GM12873 (cell line): Measurements from ENCODE around the gene ABCG2.

Experiments used
- CTCF ChIP-seq: IDR thresholded peaks from 2 replicates; pipeline ENCODE4 v1.5.1; 2012; ENCODE audit warnings: low read depth, mild to moderate bottlenecking, moderate library complexity, low read length, control low read depth; ENCODE audit not compliant: insufficient read depth; ENCODE audit errors: missing control alignments

Gene ABCG2

GRCh38 chr4:88185906-88186305 is 27.5 kb upstream of the ABCG2 start:
- no peak for TF ChIP-seq CTCF

- no peak for TF ChIP-seq CTCF
Observed at GRCh38 chr4:88179261-88179660, 20.8 kb upstream of the ABCG2 start.

- TF ChIP-seq CTCF, result no peak
Observed at GRCh38 chr4:88178626-88179231, 20.3 kb upstream of the ABCG2 start.

GRCh38 chr4:88177983-88178625 is 19.7 kb upstream of the ABCG2 start:
- no peak for TF ChIP-seq CTCF

GRCh38 chr4:88172987-88173386 is 14.5 kb upstream of the ABCG2 start:
- no peak for TF ChIP-seq CTCF

- no peak for TF ChIP-seq CTCF
Observed at GRCh38 chr4:88171206-88171605, 12.8 kb upstream of the ABCG2 start.

- no peak for TF ChIP-seq CTCF
Observed at GRCh38 chr4:88169298-88169697, 10.9 kb upstream of the ABCG2 start.
